ENCODE measurements around the gene USB1. TPM values are rescaled to one million over a fixed set of nuclear protein-coding genes. Genes with fewer than 3 reads are reported as not detected.

The USB1 gene
- total RNA-seq, 2 experiments from 2014 or later, result 30.6 to 32.3 TPM

DNA sequence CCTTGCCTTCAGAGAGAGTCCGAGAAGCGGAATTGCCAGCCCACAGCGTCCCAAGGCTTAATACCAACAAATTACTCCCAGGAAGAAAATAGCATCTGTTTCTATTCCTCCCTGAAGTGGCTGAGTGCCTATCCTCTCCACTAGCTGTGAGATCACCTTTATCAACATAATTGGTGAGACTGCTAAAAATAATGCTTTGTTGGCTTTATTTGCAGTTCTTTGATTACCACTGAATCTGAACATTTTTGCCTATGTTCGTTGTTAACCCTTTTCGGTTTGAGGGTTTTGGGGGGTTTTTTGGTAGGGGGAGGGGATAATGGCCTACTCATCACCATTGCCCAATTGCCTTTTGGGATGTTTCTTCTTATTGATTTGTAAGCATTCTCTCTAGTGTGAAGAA is 55.4 kb downstream of the USB1 start:
- no peak overlapping the region for H3K4me3 Mint-ChIP-seq
- H3K9me3 Mint-ChIP-seq, result no peaks in the 10 kb centered on the region
- peaks cover 1% of the 10 kb centered on the region for H3K27me3 Mint-ChIP-seq (ENCODE audit: low read depth)
- no peak overlapping the region for H3K27ac Mint-ChIP-seq
- CTCF ChIA-PET, result interaction anchor here (0.6 kb wide), 1 partner anchor 489 kb away, joined by 7 read pairs; no protein-coding TSS in a partner anchor
- H3K36me3 Mint-ChIP-seq (ENCODE audit: low read depth), result no peaks in the 10 kb centered on the region
- H3K4me1 Mint-ChIP-seq (ENCODE audit: low read depth), result no peaks in the 10 kb centered on the region
- no peak for DNase-seq
- intact Hi-C loops (cut with micrococcal nuclease), result no loop called here

DNA sequence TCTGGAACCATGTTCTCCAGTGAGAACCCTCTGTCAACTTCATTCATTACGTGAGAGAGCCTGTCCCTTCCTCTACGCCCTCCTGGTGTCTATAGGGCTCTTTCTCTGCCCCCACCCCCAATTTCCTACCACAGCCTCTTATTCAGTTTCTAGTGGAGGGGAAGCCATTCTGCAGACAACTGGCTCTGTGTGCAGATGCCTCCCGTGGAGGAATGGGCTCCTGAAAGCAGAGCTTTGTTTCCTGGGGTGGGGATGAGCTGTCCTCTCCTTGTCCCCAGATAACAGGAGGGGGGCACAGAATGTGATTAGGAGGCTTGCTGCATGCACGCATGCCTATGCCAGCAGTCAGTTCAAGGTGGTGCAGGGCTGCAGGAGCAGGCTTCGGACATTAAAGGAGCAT is 55.9 kb downstream of the USB1 start:
- intact Hi-C loops (cut with micrococcal nuclease), result no loop called here

DNA sequence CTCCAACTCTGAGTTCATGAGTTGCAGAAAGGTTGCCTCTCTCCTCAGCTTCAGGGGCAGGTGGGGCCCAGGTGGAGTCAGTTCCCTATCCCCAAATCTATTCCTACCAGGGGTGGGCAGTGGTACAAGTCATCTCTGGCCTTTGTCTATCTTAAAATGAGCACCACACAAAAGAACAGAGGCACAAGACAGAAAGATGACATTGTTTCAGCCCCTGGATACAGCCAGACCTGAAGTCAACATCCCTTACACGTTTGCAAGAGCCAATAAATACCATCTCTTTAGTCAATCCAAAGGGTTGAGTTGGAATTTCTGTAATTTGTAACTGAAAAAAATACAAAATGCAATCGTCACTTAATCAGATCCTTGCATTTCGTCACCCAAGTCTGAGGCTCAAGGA is 56.6 kb downstream of the USB1 start:
- no peaks in the 10 kb centered on the region for H3K9me3 Mint-ChIP-seq
- intact Hi-C loops (cut with micrococcal nuclease), result no loop called here
- no peaks in the 10 kb centered on the region for H3K36me3 Mint-ChIP-seq (ENCODE audit: low read depth)
- DNase-seq, result no peak
- H3K4me3 Mint-ChIP-seq, result no peak overlapping the region
- no peak overlapping the region for H3K27ac Mint-ChIP-seq
- no peaks in the 10 kb centered on the region for H3K4me1 Mint-ChIP-seq (ENCODE audit: low read depth)
- H3K27me3 Mint-ChIP-seq (ENCODE audit: low read depth), result no peaks in the 10 kb centered on the region
- CTCF ChIA-PET, result no interaction called here

More for the DNA sequence above, 55.9 kb downstream of the USB1 start:
- H3K27ac Mint-ChIP-seq, result no peak overlapping the region
- CTCF ChIA-PET, result no interaction called here
- no peak for DNase-seq
- H3K36me3 Mint-ChIP-seq (ENCODE audit: low read depth), result no peaks in the 10 kb centered on the region
- no peaks in the 10 kb centered on the region for H3K9me3 Mint-ChIP-seq
- no peak overlapping the region for H3K4me3 Mint-ChIP-seq
- H3K27me3 Mint-ChIP-seq (ENCODE audit: low read depth), result peaks cover 1% of the 10 kb centered on the region
- H3K4me1 Mint-ChIP-seq (ENCODE audit: low read depth), result no peaks in the 10 kb centered on the region

DNA sequence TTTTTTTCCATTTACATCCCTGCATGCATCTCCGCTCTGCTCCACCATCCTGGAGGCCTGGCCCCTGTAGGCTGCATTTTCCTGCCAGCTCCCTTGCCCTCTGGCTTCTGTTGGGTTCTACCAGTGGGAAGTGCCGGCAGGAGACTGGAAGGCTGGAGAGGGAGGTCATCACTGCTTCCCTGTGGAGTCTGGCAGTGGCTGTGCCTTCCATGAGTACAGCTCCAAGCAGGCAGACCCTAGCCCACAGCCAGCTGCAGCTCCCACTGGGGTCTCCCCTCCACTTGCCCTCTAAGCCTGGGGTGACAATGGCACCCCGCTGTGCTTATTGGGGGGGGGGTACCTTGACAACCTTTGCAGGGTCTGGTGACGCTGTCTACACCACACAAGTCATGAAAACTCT is 61.6 kb downstream of the USB1 start:
- no peak overlapping the region for H3K4me3 Mint-ChIP-seq
- CTCF ChIA-PET, result no interaction called here

DNA sequence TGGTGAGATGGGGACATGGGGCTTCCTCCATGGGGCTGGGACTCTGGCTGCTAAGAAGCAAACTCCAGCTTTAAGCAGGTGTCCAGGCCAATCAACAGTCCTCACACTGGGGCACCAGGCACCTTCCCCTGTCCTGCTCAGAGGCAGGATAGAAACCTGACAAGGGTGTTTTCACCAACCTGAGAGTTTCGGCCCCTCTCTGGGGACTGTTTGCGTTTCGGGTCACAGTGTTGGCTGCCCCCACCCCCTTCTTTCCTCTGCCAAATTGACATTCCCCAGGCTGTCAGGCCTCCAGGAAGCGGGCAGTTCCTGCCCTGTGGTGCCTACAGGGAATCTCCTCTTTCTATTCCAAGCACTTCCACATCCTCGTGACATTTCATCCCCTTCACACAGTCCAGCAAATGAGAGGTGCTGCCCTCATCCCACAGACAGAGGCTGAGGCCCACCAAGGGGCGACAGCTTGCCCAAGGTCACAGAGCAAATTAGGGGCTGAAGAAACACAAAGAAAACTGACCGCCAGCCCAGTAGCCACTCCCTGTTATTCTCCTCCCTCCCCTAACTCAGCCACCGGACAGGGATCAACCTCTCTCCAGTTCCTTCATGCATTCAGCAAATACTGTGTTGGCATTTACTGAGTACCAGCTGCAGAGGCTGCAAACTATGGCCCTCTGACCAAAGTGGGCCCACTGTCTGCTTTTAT is 62.3 kb downstream of the USB1 start:
- Mint-ChIP-seq H3K27ac (no peak overlapping the region), H3K4me1 (ENCODE audit: low read depth) (no peaks in the 10 kb centered on the region), H3K9me3 (no peaks in the 10 kb centered on the region), H3K4me3 (no peak overlapping the region), H3K36me3 (ENCODE audit: low read depth) (no peaks in the 10 kb centered on the region), H3K27me3 (ENCODE audit: low read depth) (no peaks in the 10 kb centered on the region)
- CTCF ChIA-PET, result no interaction called here
- intact Hi-C loops (cut with micrococcal nuclease), result no loop called here
- DNase-seq, result no peak

More for the DNA sequence above, 61.6 kb downstream of the USB1 start:
- H3K27ac Mint-ChIP-seq, result no peak overlapping the region
- intact Hi-C loops (cut with micrococcal nuclease), result no loop called here
- H3K9me3 Mint-ChIP-seq, result no peaks in the 10 kb centered on the region
- H3K4me1 Mint-ChIP-seq (ENCODE audit: low read depth), result no peaks in the 10 kb centered on the region
- no peaks in the 10 kb centered on the region for H3K36me3 Mint-ChIP-seq (ENCODE audit: low read depth)
- DNase-seq, result no peak
- H3K27me3 Mint-ChIP-seq (ENCODE audit: low read depth), result no peaks in the 10 kb centered on the region

DNA sequence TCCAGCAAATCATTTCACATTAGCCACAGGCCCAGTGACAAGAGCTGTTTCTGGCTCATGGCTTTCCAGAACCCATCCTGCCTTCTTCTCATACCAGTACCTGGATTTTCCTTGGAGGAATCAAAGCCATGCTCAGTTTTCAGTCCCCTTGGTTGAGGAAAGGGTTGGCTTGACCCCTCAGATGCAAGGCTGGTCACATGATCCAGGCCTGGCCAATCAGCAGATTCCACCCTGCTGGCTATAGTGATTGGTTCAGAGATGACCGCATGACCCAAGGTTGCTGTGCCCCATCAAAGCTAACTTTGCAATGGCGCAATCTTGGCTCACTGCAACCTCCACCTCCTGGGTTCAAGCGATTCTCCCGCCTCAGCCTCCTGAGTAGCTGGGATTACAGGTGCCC is 69.4 kb downstream of the USB1 start:
- CTCF ChIA-PET, result no interaction called here
- H3K4me1 Mint-ChIP-seq (ENCODE audit: low read depth), result no peaks in the 10 kb centered on the region
- H3K9me3 Mint-ChIP-seq, result peaks cover 4% of the 10 kb centered on the region
- no peaks in the 10 kb centered on the region for H3K27me3 Mint-ChIP-seq (ENCODE audit: low read depth)
- DNase-seq, result no peak
- intact Hi-C loops (cut with micrococcal nuclease), result no loop called here
- no peak overlapping the region for H3K4me3 Mint-ChIP-seq
- no peaks in the 10 kb centered on the region for H3K36me3 Mint-ChIP-seq (ENCODE audit: low read depth)
- H3K27ac Mint-ChIP-seq, result no peak overlapping the region

Other genes with a start within 250 kb of the USB1 start
- gene KIFC3, start 198.9 kb upstream of the USB1 start, total RNA-seq, result under 1 TPM in 1 of 2 experiments, not detected in 1; 0.12 TPM
- not detected for gene CNGB1, start 30.3 kb upstream of the USB1 start, total RNA-seq
- 1 to 10 TPM; 4.2 to 5.4 TPM for gene ZNF319, start 735 bp upstream of the USB1 start, total RNA-seq
- gene MMP15, start 24.3 kb downstream of the USB1 start, total RNA-seq, result under 1 TPM; 0.12 to 0.24 TPM
- gene CFAP20, start 128.0 kb downstream of the USB1 start, total RNA-seq, result 10 to 100 TPM; 31.2 to 31.4 TPM
- gene CSNK2A2, start 196.7 kb downstream of the USB1 start, total RNA-seq, result 10 to 100 TPM; 86.0 to 86.7 TPM

All from activated naive CD4-positive, alpha-beta T cell treated with anti-CD3 and anti-CD28 coated beads for 36 hours (primary cell).